ENCODE data around the gene ERP44.

DNA sequence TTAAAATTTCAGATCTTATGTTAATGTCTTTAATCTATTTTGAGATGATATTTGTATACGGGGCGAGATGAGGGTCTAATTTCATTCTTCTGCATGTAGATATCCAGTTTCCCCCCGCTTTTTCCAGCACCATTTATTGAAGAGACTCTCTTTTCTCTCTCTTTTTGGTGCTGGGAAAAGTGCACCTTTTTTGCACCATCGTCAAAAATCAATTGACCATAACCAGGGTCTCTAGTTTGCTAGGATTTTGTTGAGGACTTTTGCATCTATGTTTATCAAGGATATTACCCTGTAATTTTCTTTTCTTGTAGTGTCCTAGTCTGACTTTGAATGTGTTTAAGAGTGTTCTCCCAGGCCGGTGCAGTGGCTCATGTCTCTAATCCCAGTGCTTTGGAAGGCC is 99.0 kb downstream of the ERP44 start:
- TF ChIP-seq POLR2A (IDR thresholded peaks at IDR 0.05) = no peak
- no peak for TF ChIP-seq CTCF (IDR thresholded peaks at IDR 0.05)
